ENCODE results near the gene PNKD.
"Not testable (repeated sequence)": the region's sequence is repeated elsewhere in the genome, so short reads cannot be mapped to it uniquely, and the experiment has no call there.

PNKD gene

GRCh38 chr2:218272531-218273212 lies 2.4 kb downstream of the PNKD start:
- Histone ChIP-seq H3K9me3 (no peaks in the 10 kb centered on the region), H3K4me3 (ENCODE audit: low read depth, low read length) (no peak overlapping the region), H3K36me3 (peaks cover 11% of the 10 kb centered on the region), H3K27me3 (no peaks in the 10 kb centered on the region), H3K4me1 (no peaks in the 10 kb centered on the region)
- peak; percentile 87 for DNase-seq
- TF ChIP-seq CTCF (IDR thresholded peaks at IDR 0.05; ENCODE audit: low read depth, low read length): peak; percentile 97

- H3K4me1 ChIP-seq; H3K9me3 ChIP-seq; DNase-seq; H3K27me3 ChIP-seq; H3K4me3 ChIP-seq (ENCODE audit: low read depth, low read length): not testable (repeated sequence)
- peaks cover 11% of the 10 kb centered on the region for H3K36me3 ChIP-seq
These were observed 3.0 kb downstream of the PNKD start for GRCh38 chr2:218273214-218273907.

- Histone ChIP-seq H3K27me3 (no peaks in the 10 kb centered on the region), H3K4me3 (ENCODE audit: low read depth, low read length) (no peak overlapping the region), H3K9me3 (no peaks in the 10 kb centered on the region), H3K36me3 (peaks cover 11% of the 10 kb centered on the region), H3K4me1 (no peaks in the 10 kb centered on the region)
- TF ChIP-seq CTCF (IDR thresholded peaks at IDR 0.05; ENCODE audit: low read depth, low read length): no peak
- DNase-seq: no peak
These were observed 3.6 kb downstream of the PNKD start for GRCh38 chr2:218273908-218274249.

GRCh38 chr2:218274586-218274985 lies 4.3 kb downstream of the PNKD start:
- no peak for DNase-seq
- Histone ChIP-seq H3K36me3 (peaks cover 11% of the 10 kb centered on the region), H3K9me3 (no peaks in the 10 kb centered on the region), H3K27me3 (no peaks in the 10 kb centered on the region), H3K4me3 (ENCODE audit: low read depth, low read length) (no peak overlapping the region), H3K4me1 (no peaks in the 10 kb centered on the region)
- TF ChIP-seq CTCF (IDR thresholded peaks at IDR 0.05; ENCODE audit: low read depth, low read length): no peak

- Histone ChIP-seq H3K4me3 (ENCODE audit: low read depth, low read length) (no peak overlapping the region), H3K4me1 (no peaks in the 10 kb centered on the region), H3K9me3 (no peaks in the 10 kb centered on the region), H3K27me3 (no peaks in the 10 kb centered on the region), H3K36me3 (peaks cover 11% of the 10 kb centered on the region)
- DNase-seq: no peak
- TF ChIP-seq CTCF (IDR thresholded peaks at IDR 0.05; ENCODE audit: low read depth, low read length): no peak
These were observed 5.2 kb downstream of the PNKD start for GRCh38 chr2:218275371-218276072.

GRCh38 chr2:218276986-218277755 lies 6.9 kb downstream of the PNKD start:
- no peaks in the 10 kb centered on the region for H3K27me3 ChIP-seq
- peak; percentile 31 for TF ChIP-seq CTCF (IDR thresholded peaks at IDR 0.05; ENCODE audit: low read depth, low read length)
- H3K36me3 ChIP-seq: peaks cover 11% of the 10 kb centered on the region
- no peak overlapping the region for H3K4me3 ChIP-seq (ENCODE audit: low read depth, low read length)
- H3K4me1 ChIP-seq: no peaks in the 10 kb centered on the region
- H3K9me3 ChIP-seq: no peaks in the 10 kb centered on the region
- no peak for DNase-seq

Measured in BE2C (cell line).